ENCODE results near the gene ADAM19.

DNA sequence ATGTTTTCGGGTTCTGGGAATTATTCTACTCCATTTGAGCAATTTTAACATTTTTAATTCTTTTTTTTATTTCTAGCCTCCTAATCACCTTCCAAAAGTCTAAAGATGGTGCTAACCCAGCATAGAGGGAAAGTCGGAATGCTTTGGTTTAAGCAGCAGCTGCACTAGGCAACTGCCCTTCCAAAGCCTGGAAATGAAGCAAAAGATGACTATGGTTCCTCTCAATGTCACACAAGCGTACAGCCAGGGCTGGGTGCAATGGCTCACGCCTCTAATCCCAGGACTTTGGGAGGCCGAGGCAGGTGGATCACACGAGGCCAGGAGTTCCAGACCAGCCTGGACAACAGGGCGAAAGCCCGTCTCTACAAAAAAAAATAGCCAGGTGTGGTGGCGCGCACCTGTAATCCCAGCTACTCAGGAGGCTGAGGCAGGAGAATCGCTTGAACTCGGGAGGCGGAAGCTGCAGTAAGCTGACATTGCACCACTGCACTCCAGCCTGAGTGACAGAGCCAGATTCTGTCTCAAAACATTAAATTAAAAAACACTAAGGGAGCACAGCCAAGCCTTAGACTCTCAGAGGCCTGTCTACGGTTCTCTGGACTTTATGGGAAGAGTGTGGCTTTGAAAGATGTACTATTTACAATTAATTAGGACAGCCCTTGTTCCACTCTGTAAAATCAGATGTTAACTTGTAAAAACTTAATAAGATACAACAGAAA lies 33.1 kb downstream of the ADAM19 start:
- no peak for TF ChIP-seq TCF7L2 (IDR thresholded peaks at IDR 0.05; ENCODE audit: low read depth, low read length)
- no peak for TF ChIP-seq POLR2AphosphoS5 (IDR thresholded peaks at IDR 0.05; ENCODE audit: low read depth, low read length)

Data from Panc1 (cell line).